ENCODE results near the gene FAM234B.

Gene FAM234B

GRCh38 chr12:13091832-13092231, 47.7 kb downstream of the FAM234B start:
- no peak for DNase-seq (ENCODE audit: low read depth in 3 of 3)

- no peak for DNase-seq (ENCODE audit: low read depth in 3 of 3)
These were observed 49.1 kb downstream of the FAM234B start for GRCh38 chr12:13093191-13093847.

- no peak for DNase-seq (ENCODE audit: low read depth in 3 of 3)
These were observed 49.7 kb downstream of the FAM234B start for GRCh38 chr12:13093848-13094220.

- no peak for DNase-seq (ENCODE audit: low read depth in 3 of 3)
These were observed 50.2 kb downstream of the FAM234B start for GRCh38 chr12:13094367-13094766.

- no peak for DNase-seq (ENCODE audit: low read depth in 3 of 3)
These were observed 51.2 kb downstream of the FAM234B start for GRCh38 chr12:13095266-13095995.

GRCh38 chr12:13097491-13098011, 53.4 kb downstream of the FAM234B start:
- no peak for DNase-seq (ENCODE audit: low read depth in 3 of 3)

GRCh38 chr12:13099066-13099843, 55.1 kb downstream of the FAM234B start:
- DNase-seq (ENCODE audit: low read depth in 3 of 3): no peak

- no peak for DNase-seq (ENCODE audit: low read depth in 3 of 3)
These were observed 55.8 kb downstream of the FAM234B start for GRCh38 chr12:13099844-13100604.

GRCh38 chr12:13100605-13100881, 56.4 kb downstream of the FAM234B start:
- DNase-seq (ENCODE audit: low read depth in 3 of 3): no peak

- DNase-seq (ENCODE audit: low read depth in 3 of 3): peak; percentile 70 to 86 (median 81)
These were observed 56.9 kb downstream of the FAM234B start for GRCh38 chr12:13100882-13101769.

- peak in 1 of 3 experiments; percentile 7 for DNase-seq (ENCODE audit: low read depth in 3 of 3)
These were observed 57.7 kb downstream of the FAM234B start for GRCh38 chr12:13101821-13102375.

- DNase-seq (ENCODE audit: low read depth in 3 of 3): no peak
These were observed 58.4 kb downstream of the FAM234B start for GRCh38 chr12:13102461-13103195.

GRCh38 chr12:13103391-13104033, 59.3 kb downstream of the FAM234B start, which contains the start of gene GSG1:
TSS of gene GSG1 (minus strand) at chr12:13103667. CDS start at chr12:13103512, 155 bp downstream.
- no peak for DNase-seq (ENCODE audit: low read depth in 3 of 3)

- no peak for DNase-seq (ENCODE audit: low read depth in 3 of 3)
These were observed 60.2 kb downstream of the FAM234B start for GRCh38 chr12:13104409-13104808.

GRCh38 chr12:13105781-13106180, 61.6 kb downstream of the FAM234B start:
- DNase-seq (ENCODE audit: low read depth in 3 of 3): no peak

GRCh38 chr12:13106666-13107065, 62.5 kb downstream of the FAM234B start:
- DNase-seq (ENCODE audit: low read depth in 3 of 3): no peak

GRCh38 chr12:13112968-13113367, 68.8 kb downstream of the FAM234B start:
- no peak for DNase-seq (ENCODE audit: low read depth in 3 of 3)

GRCh38 chr12:13114251-13115052, 70.3 kb downstream of the FAM234B start:
- no peak for DNase-seq (ENCODE audit: low read depth in 3 of 3)
